ENCODE measurements around the gene TSPAN14. TPM values are rescaled to one million over a fixed set of nuclear protein-coding genes. Genes with fewer than 3 reads are reported as not detected.
A peak's percentile ranks its signal among the peaks of the same experiment; 100 is the strongest.

TSPAN14 gene
- total RNA-seq, 1 donor from 2014 or later = 18.9 TPM

- intact Hi-C loops (cut with micrococcal nuclease) = loop anchor here (1.0 to 10.0 kb wide), 8 partner anchors 8 to 1210 kb away; partner anchors contain the start of genes ANXA11 and TMEM254
- Mint-ChIP-seq H3K27me3 (no peaks in the 10 kb centered on the region), H3K27ac (peak overlapping the region; percentile 89), H3K9me3 (no peaks in the 10 kb centered on the region), H3K4me1 (peaks cover 55% of the 10 kb centered on the region), H3K36me3 (ENCODE audit: low read depth) (peaks cover 4% of the 10 kb centered on the region), H3K4me3 (peak overlapping the region; percentile 95)
- POLR2A ChIA-PET = interaction anchor here (0.6 to 2.9 kb wide), 7 partner anchors 8 to 144 kb away, joined by 3 to 9 read pairs (median 5); no protein-coding TSS in a partner anchor
- TF ChIP-seq CTCF (IDR thresholded peaks at IDR 0.05) = no peak
- CTCF ChIA-PET = interaction anchor here (1.9 to 2.5 kb wide), 2 partner anchors 10 to 50 kb away, joined by 9 to 19 read pairs; no protein-coding TSS in a partner anchor
- DNase-seq = peak; percentile 46
- peak; percentile 22 for ATAC-seq (ENCODE audit: low read depth)
These were observed 677 bp downstream of the TSPAN14 start for GRCh38 chr10:80454513-80455460.

GRCh38 chr10:80455461-80456349 is 1.6 kb downstream of the TSPAN14 start:
- POLR2A ChIA-PET = interaction anchor here (0.5 to 2.2 kb wide), 6 partner anchors 16 to 268 kb away, joined by 3 to 10 read pairs (median 4); no protein-coding TSS in a partner anchor

GRCh38 chr10:80457554-80458262 is 3.6 kb downstream of the TSPAN14 start:
- ATAC-seq (ENCODE audit: low read depth) = no peak
- no peak for TF ChIP-seq CTCF (IDR thresholded peaks at IDR 0.05)
- CTCF ChIA-PET = interaction anchor here (2.5 kb wide), 1 partner anchor 48 kb away, joined by 19 read pairs; no protein-coding TSS in a partner anchor
- no peak for DNase-seq
- peaks cover 83% of the 10 kb centered on the region for H3K4me1 Mint-ChIP-seq
- peaks cover 4% of the 10 kb centered on the region for H3K36me3 Mint-ChIP-seq (ENCODE audit: low read depth)
- H3K27me3 Mint-ChIP-seq = no peaks in the 10 kb centered on the region
- intact Hi-C loops (cut with micrococcal nuclease) = loop anchor here (10.0 kb wide), 2 partner anchors 523 to 1213 kb away; no protein-coding TSS in a partner anchor
- H3K27ac Mint-ChIP-seq = no peak overlapping the region
- POLR2A ChIA-PET = interaction anchor here (2.1 kb wide), 1 partner anchor 15 kb away, joined by 10 read pairs; no protein-coding TSS in a partner anchor
- H3K4me3 Mint-ChIP-seq = no peak overlapping the region
- H3K9me3 Mint-ChIP-seq = no peaks in the 10 kb centered on the region

More at GRCh38 chr10:80455461-80456349, 1.6 kb downstream of the TSPAN14 start:
- CTCF ChIA-PET = interaction anchor here (1.9 to 2.5 kb wide), 2 partner anchors 11 to 50 kb away, joined by 9 to 19 read pairs; no protein-coding TSS in a partner anchor
- H3K4me1 Mint-ChIP-seq = peaks cover 64% of the 10 kb centered on the region
- H3K27ac Mint-ChIP-seq = peak overlapping the region; percentile 89
- H3K27me3 Mint-ChIP-seq = no peaks in the 10 kb centered on the region
- no peaks in the 10 kb centered on the region for H3K9me3 Mint-ChIP-seq
- DNase-seq (no peak), ATAC-seq (ENCODE audit: low read depth) (no peak)
- intact Hi-C loops (cut with micrococcal nuclease) = loop anchor here (2.0 to 10.0 kb wide), 3 partner anchors 251 to 1211 kb away; partner anchors contain the start of gene ANXA11
- H3K4me3 Mint-ChIP-seq = peak overlapping the region; percentile 95
- peaks cover 4% of the 10 kb centered on the region for H3K36me3 Mint-ChIP-seq (ENCODE audit: low read depth)
- no peak for TF ChIP-seq CTCF (IDR thresholded peaks at IDR 0.05)

- Mint-ChIP-seq H3K9me3 (no peaks in the 10 kb centered on the region), H3K4me3 (no peak overlapping the region), H3K36me3 (ENCODE audit: low read depth) (peaks cover 4% of the 10 kb centered on the region), H3K27ac (no peak overlapping the region), H3K4me1 (peaks cover 87% of the 10 kb centered on the region), H3K27me3 (no peaks in the 10 kb centered on the region)
- TF ChIP-seq CTCF (IDR thresholded peaks at IDR 0.05) = no peak
- ATAC-seq (ENCODE audit: low read depth) = no peak
- no peak for DNase-seq
- ChIA-PET CTCF (interaction anchor here (1.1 to 2.3 kb wide), 4 partner anchors 40 to 80 kb away, joined by 3 to 15 read pairs (median 7); no protein-coding TSS in a partner anchor), POLR2A (no interaction called here)
- intact Hi-C loops (cut with micrococcal nuclease) = loop anchor here (10.0 kb wide), 2 partner anchors 523 to 1213 kb away; no protein-coding TSS in a partner anchor
These were observed 4.1 kb downstream of the TSPAN14 start for GRCh38 chr10:80458263-80458625.
